ENCODE results near the gene CHRM2.
"Not testable (repeated sequence)": the region's sequence is repeated elsewhere in the genome, so short reads cannot be mapped to it uniquely, and the experiment has no call there.

CHRM2 gene

GRCh38 chr7:136868496-136869000 lies at the start of gene CHRM2:
Gene CHRM2 (plus strand): TSS chr7:136868652. CDS start chr7:137014866, 146,214 bp downstream.
- DNase-seq, result no peak

GRCh38 chr7:136831398-136831797 lies 37.1 kb upstream of the CHRM2 start:
- DNase-seq, result not testable (repeated sequence)

- DNase-seq, result no peak
Observed at GRCh38 chr7:136845899-136846465, 22.5 kb upstream of the CHRM2 start.

GRCh38 chr7:136847858-136848257 lies 20.6 kb upstream of the CHRM2 start:
- DNase-seq, result no peak

GRCh38 chr7:136853654-136854053 lies 14.8 kb upstream of the CHRM2 start:
- DNase-seq, result no peak

- DNase-seq, result no peak
Observed at GRCh38 chr7:136857573-136857972, 10.9 kb upstream of the CHRM2 start.

GRCh38 chr7:136859803-136860202 lies 8.6 kb upstream of the CHRM2 start:
- no peak for DNase-seq

- no peak for DNase-seq
Observed at GRCh38 chr7:136865236-136865635, 3.2 kb upstream of the CHRM2 start.

- DNase-seq, result no peak
Observed at GRCh38 chr7:136865777-136866176, 2.7 kb upstream of the CHRM2 start.

- no peak for DNase-seq
Observed at GRCh38 chr7:136869001-136869961, 829 bp downstream of the CHRM2 start.

- DNase-seq, result no peak
Observed at GRCh38 chr7:136869991-136870865, 1.8 kb downstream of the CHRM2 start.

GRCh38 chr7:136870866-136871487 lies 2.5 kb downstream of the CHRM2 start:
- DNase-seq, result no peak

GRCh38 chr7:136874393-136875032 lies 6.1 kb downstream of the CHRM2 start:
- DNase-seq, result no peak

GRCh38 chr7:136877509-136877908 lies 9.1 kb downstream of the CHRM2 start:
- DNase-seq, result no peak

GRCh38 chr7:136877990-136878389 lies 9.5 kb downstream of the CHRM2 start:
- no peak for DNase-seq

- DNase-seq, result no peak
Observed at GRCh38 chr7:136878878-136879277, 10.4 kb downstream of the CHRM2 start.

- DNase-seq, result no peak
Observed at GRCh38 chr7:136883046-136883445, 14.6 kb downstream of the CHRM2 start.

- DNase-seq, result no peak
Observed at GRCh38 chr7:136884492-136884891, 16.0 kb downstream of the CHRM2 start.

GRCh38 chr7:136887317-136887716 lies 18.9 kb downstream of the CHRM2 start:
- no peak for DNase-seq

GRCh38 chr7:136890399-136890798 lies 21.9 kb downstream of the CHRM2 start:
- DNase-seq, result no peak

- no peak for DNase-seq
Observed at GRCh38 chr7:136891850-136892249, 23.4 kb downstream of the CHRM2 start.

- DNase-seq, result no peak
Observed at GRCh38 chr7:136894789-136895188, 26.3 kb downstream of the CHRM2 start.
